Adrenal gland (tissue), 5 donors: ENCODE measurements around the gene TSPAN16.

Experiments
- POLR2A ChIP-seq, 2 donors: fragments of 450-650 bp; IDR thresholded peaks; one replicate each; pipeline ENCODE4 v1.6.1; 2017; ENCODE audit warnings: antibody characterized with exemption in 2 of 2, mild to moderate bottlenecking in 2 of 2, moderate library complexity in 1 of 2
- TF ChIP-seq, protein P1 (sequence below), 6 experiments: fragments of 450-650 bp in 4 of 6; fragments of 200-600 bp in 2 of 6; sonication (generic) in 1 of 6; IDR thresholded peaks; 1 replicate in 5 of 6; 2 replicates in 1 of 6; pipeline versions ENCODE4 v1.5.1 to v1.8.0; 2016 to 2021; ENCODE audit warnings: antibody characterized with exemption in 6 of 6, mild to moderate bottlenecking in 2 of 6, moderate library complexity in 1 of 6
- donor health status: DM: no; HTN: no; CAD: no.

DNA sequence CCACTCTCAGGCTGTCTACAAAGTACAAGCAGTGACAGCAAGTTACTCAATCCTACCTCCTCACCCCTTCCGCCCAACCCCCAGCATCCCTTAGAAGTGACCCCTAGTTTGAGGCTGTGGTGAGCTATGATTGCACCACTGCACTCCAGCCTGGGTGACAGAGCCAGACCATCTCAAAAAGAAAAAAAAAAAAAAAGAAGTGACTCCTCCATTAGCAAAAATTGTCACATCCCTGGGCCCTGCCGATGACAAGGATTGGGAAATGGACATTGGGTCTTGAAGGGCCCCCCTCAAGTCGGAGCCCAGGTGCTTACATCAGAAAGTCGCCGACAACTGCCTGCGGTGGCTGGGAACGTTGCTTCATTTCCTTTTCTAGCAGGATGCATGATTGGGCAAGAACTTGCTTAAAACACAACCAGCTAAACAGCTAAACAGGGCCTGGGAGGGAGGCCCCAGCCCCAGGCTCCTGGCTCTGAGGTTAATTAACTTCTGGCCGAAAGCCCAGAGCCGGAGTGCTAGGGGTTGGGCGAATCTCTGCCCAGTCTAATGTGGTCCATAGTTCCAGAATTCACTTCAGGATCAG, 28.2 kb downstream of the TSPAN16 start:
- no peak for TF ChIP-seq POLR2A (IDR thresholded peaks at IDR 0.05)
- TF ChIP-seq, protein P1, sequence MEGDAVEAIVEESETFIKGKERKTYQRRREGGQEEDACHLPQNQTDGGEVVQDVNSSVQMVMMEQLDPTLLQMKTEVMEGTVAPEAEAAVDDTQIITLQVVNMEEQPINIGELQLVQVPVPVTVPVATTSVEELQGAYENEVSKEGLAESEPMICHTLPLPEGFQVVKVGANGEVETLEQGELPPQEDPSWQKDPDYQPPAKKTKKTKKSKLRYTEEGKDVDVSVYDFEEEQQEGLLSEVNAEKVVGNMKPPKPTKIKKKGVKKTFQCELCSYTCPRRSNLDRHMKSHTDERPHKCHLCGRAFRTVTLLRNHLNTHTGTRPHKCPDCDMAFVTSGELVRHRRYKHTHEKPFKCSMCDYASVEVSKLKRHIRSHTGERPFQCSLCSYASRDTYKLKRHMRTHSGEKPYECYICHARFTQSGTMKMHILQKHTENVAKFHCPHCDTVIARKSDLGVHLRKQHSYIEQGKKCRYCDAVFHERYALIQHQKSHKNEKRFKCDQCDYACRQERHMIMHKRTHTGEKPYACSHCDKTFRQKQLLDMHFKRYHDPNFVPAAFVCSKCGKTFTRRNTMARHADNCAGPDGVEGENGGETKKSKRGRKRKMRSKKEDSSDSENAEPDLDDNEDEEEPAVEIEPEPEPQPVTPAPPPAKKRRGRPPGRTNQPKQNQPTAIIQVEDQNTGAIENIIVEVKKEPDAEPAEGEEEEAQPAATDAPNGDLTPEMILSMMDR (IDR thresholded peaks at IDR 0.05): no peak
